ENCODE data around the gene GNE. TPM values are rescaled to one million over a fixed set of nuclear protein-coding genes. Genes with fewer than 3 reads are reported as not detected.

Gene GNE
- total and polyA plus RNA-seq, 2 of the 13 experiments (the other 11 are each of a cell fraction or from before 2014, with no cell fraction given): 16.1 to 24.1 TPM

GRCh38 chr9:36276254-36276653 is 18.0 kb upstream of the GNE start:
- Histone ChIP-seq H3K79me2 (ENCODE audit: insufficient read depth, low read length) (no peaks in the 10 kb centered on the region), H4K20me1 (ENCODE audit: insufficient read depth, low read length) (no peaks in the 10 kb centered on the region), H3K4me2 (ENCODE audit: low read depth, low read length) (no peak overlapping the region), H3K9me3 (ENCODE audit: low read length) (no peaks in the 10 kb centered on the region), H3K36me3 (replicated peaks in 1 of 2; ENCODE audit: control insufficient read depth in 1 of 2, insufficient read depth in 2 of 2, low read length in 2 of 2) (no peaks in the 10 kb centered on the region), H3K4me1 (ENCODE audit: insufficient read depth, low read length) (no peaks in the 10 kb centered on the region), H2AFZ (ENCODE audit: low read length) (no peak overlapping the region), H3K9ac (ENCODE audit: insufficient read depth, low read depth, low read length) (no peak overlapping the region), H3K4me3 (replicated peaks in 1 of 3; ENCODE audit: insufficient read depth in 1 of 3, low read depth in 2 of 3, low read length in 3 of 3) (no peak overlapping the region), H3K27ac (ENCODE audit: extremely low read length, insufficient read depth, low read length) (no peak overlapping the region), H3K27me3 (ENCODE audit: control insufficient read depth in 1 of 2, insufficient read depth in 2 of 2, low read length in 2 of 2) (no peaks in the 10 kb centered on the region)
- no peak for FAIRE-seq
- no peak for ATAC-seq
- no peak for DNase-seq (ENCODE audit: low spot score)
- WGBS (ENCODE audit: low lambda C conversion rate): 53% methylated on average over 1 of the region's 1 CpG
- TF ChIP-seq LCORL (IDR thresholded peaks at IDR 0.05): no peak
- no peak for TF ChIP-seq LCORL (CRISPR knock-in tag; IDR thresholded peaks at IDR 0.05)
- TF ChIP-seq RBFOX2 (IDR thresholded peaks at IDR 0.05; ENCODE audit: low read depth, low read length): no peak
- TF ChIP-seq ZNF577 (CRISPR knock-in tag; IDR thresholded peaks at IDR 0.05; ENCODE audit: borderline replicate concordance, low read depth): no peak
- TF ChIP-seq IRF2 (CRISPR knock-in tag; IDR thresholded peaks at IDR 0.05): no peak
- TF ChIP-seq ZNF614 (CRISPR knock-in tag; IDR thresholded peaks at IDR 0.05; ENCODE audit: borderline replicate concordance): no peak
- no peak for TF ChIP-seq ZBTB10 (CRISPR knock-in tag; IDR thresholded peaks at IDR 0.05; ENCODE audit: borderline replicate concordance)
- no peak for TF ChIP-seq SMC3 (IDR thresholded peaks at IDR 0.05; ENCODE audit: low read length)
- no peak for TF ChIP-seq ZNF674 (CRISPR knock-in tag; IDR thresholded peaks at IDR 0.05; ENCODE audit: low read depth)
- no peak for TF ChIP-seq HOXD1 (CRISPR knock-in tag; IDR thresholded peaks at IDR 0.05)
- in situ Hi-C loops (cut with HindIII; ENCODE audit: extremely low pct_ligation_motif_present, low pct_unique_long_range_greater_than_20kb): no loop called here
- intact Hi-C loops (cut with micrococcal nuclease; ENCODE audit: unreplicated experiment): no loop called here
- POLR2A ChIA-PET: interaction anchor here (1.7 kb wide), 1 partner anchor 18 kb away, joined by 5 read pairs; the partner anchor contains the start of gene GNE
- CTCF ChIA-PET (ENCODE audit: low intra/inter-chr PET ratio, low total read pairs): no interaction called here
- BruUV-seq (replicated peaks): no TSS peak
